Neuronal stem cell (in vitro differentiated cells): ENCODE results near the gene MAN2B1.
"Not testable (repeated sequence)": the region's sequence is repeated elsewhere in the genome, so short reads cannot be mapped to it uniquely, and the experiment has no call there.

Experiments used
- DNase-seq: peaks from one replicate; pipeline ENCODE4 v3.0.0-alpha.2; 2013; ENCODE audit warnings: low spot score
- H2AFZ ChIP-seq: one replicate; pipeline ENCODE4 v1.6.1; 2013; ENCODE audit warnings: mild to moderate bottlenecking, low read length, inconsistent platforms
- H2AK5ac ChIP-seq: 2 replicates; pipeline ENCODE4 v1.6.1; 2013; ENCODE audit warnings: low read depth, mild to moderate bottlenecking, inconsistent platforms, low read length, moderate library complexity, mixed read lengths
- H2BK120ac ChIP-seq: 2 replicates; pipeline ENCODE4 v1.6.1; 2013; ENCODE audit warnings: low read depth, mild to moderate bottlenecking, inconsistent platforms, low read length, moderate library complexity, mixed read lengths
- H2BK12ac ChIP-seq: one replicate; pipeline ENCODE4 v1.6.1; 2013; ENCODE audit warnings: low read length, inconsistent platforms
- H2BK15ac ChIP-seq: 2 replicates; pipeline ENCODE4 v1.6.1; 2013; ENCODE audit warnings: mild to moderate bottlenecking, low read length, inconsistent platforms, mixed read lengths
- H2BK5ac ChIP-seq: one replicate; pipeline ENCODE4 v1.6.1; 2013; ENCODE audit warnings: inconsistent platforms, mild to moderate bottlenecking, low read length, moderate library complexity
- H3K14ac ChIP-seq: one replicate; pipeline ENCODE4 v1.6.1; 2013; ENCODE audit warnings: low read length, inconsistent platforms
- H3K18ac ChIP-seq: 2 replicates; pipeline ENCODE4 v1.6.1; 2013; ENCODE audit warnings: low read length, inconsistent platforms
- H3K23ac ChIP-seq: 2 replicates; pipeline ENCODE4 v1.6.1; 2013; ENCODE audit warnings: low read depth, mild to moderate bottlenecking, mixed read lengths, low read length, inconsistent platforms; ENCODE audit not compliant: poor library complexity
- H3K27ac ChIP-seq: replicated peaks from 3 replicates; pipeline ENCODE4 v1.5.1; 2013; ENCODE audit warnings: low read length, inconsistent platforms
- H3K27me3 ChIP-seq, 3 experiments: 2 replicates each; pipeline ENCODE4 v1.6.1; 2013; ENCODE audit warnings: low read length in 3 of 3, mild to moderate bottlenecking in 2 of 3, inconsistent platforms in 1 of 3, low read depth in 1 of 3, mixed read lengths in 1 of 3, moderate library complexity in 1 of 3; ENCODE audit not compliant: control insufficient read depth in 3 of 3, insufficient read depth in 3 of 3
- H3K36me3 ChIP-seq, 2 donors: replicated peaks in 1 of 2; 2 replicates each; pipeline ENCODE4 v1.6.1; 2013; ENCODE audit warnings: low read length in 2 of 2; ENCODE audit not compliant: control insufficient read depth in 2 of 2, insufficient read depth in 2 of 2
- H3K4ac ChIP-seq: 2 replicates; pipeline ENCODE4 v1.6.1; 2013; ENCODE audit warnings: inconsistent platforms, mild to moderate bottlenecking, low read length, moderate library complexity
- H3K4me1 ChIP-seq, 2 donors: 1 replicate in 1 of 2; 2 replicates in 1 of 2; pipeline ENCODE4 v1.6.1; 2013; ENCODE audit warnings: low read length in 2 of 2, low read depth in 1 of 2; ENCODE audit not compliant: control insufficient read depth in 2 of 2, insufficient read depth in 1 of 2
- H3K4me2 ChIP-seq: one replicate; pipeline ENCODE4 v1.6.1; 2013; ENCODE audit warnings: mild to moderate bottlenecking, low read length, inconsistent platforms; ENCODE audit not compliant: insufficient read depth, poor library complexity, severe bottlenecking
- H3K4me3 ChIP-seq, 2 donors: 2 replicates each; pipeline ENCODE4 v1.5.1; 2013; ENCODE audit warnings: low read length in 2 of 2, mild to moderate bottlenecking in 2 of 2, inconsistent platforms in 1 of 2, moderate library complexity in 1 of 2
- H3K79me1 ChIP-seq: one replicate; pipeline ENCODE4 v1.6.1; 2013; ENCODE audit warnings: low read depth, mild to moderate bottlenecking, inconsistent platforms, low read length, moderate library complexity
- H3K9ac ChIP-seq: one replicate; pipeline ENCODE4 v1.6.1; 2013; ENCODE audit warnings: mild to moderate bottlenecking, low read depth, low read length, inconsistent platforms; ENCODE audit not compliant: poor library complexity
- H3K9me3 ChIP-seq, 2 donors: replicated peaks in 1 of 2; 2 replicates each; pipeline versions ENCODE3 to v1.6.1; 2013; ENCODE audit warnings: low read length in 2 of 2, mild to moderate bottlenecking in 2 of 2, inconsistent platforms in 1 of 2, low read depth in 1 of 2, mixed read lengths in 1 of 2, moderate library complexity in 1 of 2; ENCODE audit not compliant: control insufficient read depth in 2 of 2, insufficient read depth in 1 of 2
- H4K8ac ChIP-seq: one replicate; pipeline ENCODE4 v1.6.1; 2013; ENCODE audit warnings: low read depth, mild to moderate bottlenecking, inconsistent platforms, low read length, moderate library complexity
- H4K91ac ChIP-seq: one replicate; pipeline ENCODE4 v1.6.1; 2013; ENCODE audit warnings: low read length, low read depth, mild to moderate bottlenecking, inconsistent platforms; ENCODE audit not compliant: poor library complexity
- WGBS, 2 donors: extraction: QIAGEN DNeasy Blood & Tissue Kit; methylation state at CpG; one replicate each; pipeline ENCODE4 v1.1.7; 2013; ENCODE audit warnings: missing lambda C conversion rate in 2 of 2, mixed read lengths in 1 of 2; ENCODE audit not compliant: insufficient read length in 2 of 2, insufficient replicate concordance in 1 of 2; ENCODE audit errors: extremely low coverage in 2 of 2; 5-methylcytosine and 5-hydroxymethylcytosine counted together

MAN2B1 gene

DNA sequence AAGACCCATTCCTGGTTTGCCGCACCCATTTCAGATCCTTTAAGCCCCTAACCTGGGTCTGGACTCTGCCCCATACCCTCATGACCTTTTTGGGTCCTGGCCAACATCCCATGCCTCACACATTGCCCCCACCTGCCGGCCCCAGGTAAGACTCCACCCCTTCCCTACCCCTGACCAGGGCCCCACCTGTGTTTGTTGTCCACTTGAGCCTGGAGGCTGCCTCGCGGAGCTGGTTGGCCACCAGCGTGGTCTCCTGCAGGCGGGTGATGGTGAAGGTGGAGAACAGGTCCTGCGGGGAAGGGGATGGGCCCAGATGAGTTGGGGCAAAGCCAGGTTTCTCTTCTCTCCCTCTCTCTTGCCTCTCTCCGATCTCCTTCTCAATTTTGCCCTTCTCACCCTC lies 19.5 kb downstream of the MAN2B1 start:
- Histone ChIP-seq H3K23ac (peak overlapping the region; percentile 6), H3K14ac (no peak overlapping the region), H2BK120ac (no peak overlapping the region), H3K4me3 (no peak overlapping the region), H4K91ac (no peak overlapping the region), H2AFZ (no peak overlapping the region), H3K18ac (no peak overlapping the region), H3K27ac (no peak overlapping the region), H3K36me3 (peaks cover 3 to 5% of the 10 kb centered on the region in 2 donors), H3K4me2 (no peak overlapping the region), H3K27me3 (no peaks in the 10 kb centered on the region), H4K8ac (no peak overlapping the region), H3K9me3 (peaks cover 0 to 2% of the 10 kb centered on the region in 2 donors), H3K4me1 (no peaks in the 10 kb centered on the region), H3K9ac (peak overlapping the region; percentile 12), H2AK5ac (no peak overlapping the region), H3K79me1 (no peaks in the 10 kb centered on the region), H2BK15ac (no peak overlapping the region), H3K4ac (no peak overlapping the region), H2BK12ac (no peak overlapping the region), H2BK5ac (no peak overlapping the region)
- DNase-seq: no peak
- WGBS, 2 donors: no CpG with 5 or more reads among the region's 8 CpGs

DNA sequence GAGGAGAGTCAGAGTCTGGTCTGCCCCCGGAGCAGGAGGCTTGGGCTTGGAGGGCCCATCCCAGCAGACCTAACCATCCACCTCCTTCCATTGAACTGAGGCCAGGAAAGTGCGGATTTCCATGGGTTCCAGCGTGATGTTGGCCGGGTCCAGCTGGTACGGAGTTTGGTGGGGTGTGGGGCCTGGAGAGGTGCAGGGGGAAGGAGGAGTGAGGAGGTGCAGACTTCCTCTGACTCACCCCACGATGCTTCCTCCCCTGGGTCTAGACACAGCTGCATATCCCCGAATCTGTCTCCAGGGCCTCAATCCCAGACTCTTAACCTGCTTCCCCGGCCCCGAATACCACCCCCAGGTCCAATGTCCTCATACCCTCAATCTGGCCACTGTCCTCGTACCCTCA lies 20.0 kb downstream of the MAN2B1 start:
- H2AFZ ChIP-seq: no peak overlapping the region
- no peak overlapping the region for H2BK5ac ChIP-seq
- H3K36me3 ChIP-seq: peaks cover 2 to 3% of the 10 kb centered on the region in 2 donors
- H3K4me1 ChIP-seq: no peaks in the 10 kb centered on the region
- H3K79me1 ChIP-seq: no peaks in the 10 kb centered on the region
- no peak overlapping the region for H3K9ac ChIP-seq
- no peaks in the 10 kb centered on the region for H3K27me3 ChIP-seq
- DNase-seq: no peak
- H3K18ac ChIP-seq: no peak overlapping the region
- peaks cover 0 to 2% of the 10 kb centered on the region in 2 donors for H3K9me3 ChIP-seq
- H3K27ac ChIP-seq: no peak overlapping the region
- H3K4me3 ChIP-seq: no peak overlapping the region
- no CpG with 5 or more reads among the region's 10 CpGs for WGBS, 2 donors
- no peak overlapping the region for H3K14ac ChIP-seq
- H3K4me2 ChIP-seq: no peak overlapping the region
- H2AK5ac ChIP-seq: no peak overlapping the region
- no peak overlapping the region for H4K8ac ChIP-seq
- no peak overlapping the region for H2BK120ac ChIP-seq
- H3K4ac ChIP-seq: no peak overlapping the region
- H4K91ac ChIP-seq: no peak overlapping the region
- no peak overlapping the region for H2BK15ac ChIP-seq
- H3K23ac ChIP-seq: no peak overlapping the region
- H2BK12ac ChIP-seq: no peak overlapping the region

DNA sequence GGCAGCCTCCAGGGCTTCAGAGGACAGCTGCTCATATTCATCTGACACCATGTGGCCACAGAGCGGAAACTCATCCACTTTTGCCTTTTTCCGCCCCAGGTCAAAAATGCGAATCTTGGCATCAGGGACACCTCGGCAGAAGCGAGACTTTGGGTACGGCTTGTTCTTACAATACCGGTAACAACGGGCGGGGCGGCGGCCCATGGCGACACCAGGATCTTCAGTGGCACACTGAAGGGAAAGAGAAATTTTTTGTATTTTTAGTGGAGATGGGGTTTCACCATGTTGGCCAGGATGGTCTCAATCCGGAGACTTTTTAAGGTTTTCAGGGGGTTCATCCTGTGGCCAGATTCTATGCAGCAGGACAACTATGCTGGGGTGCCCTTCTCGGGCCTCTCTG lies 22.8 kb downstream of the MAN2B1 start:
- not testable (repeated sequence) for H3K79me1 ChIP-seq, H3K9ac ChIP-seq, H4K8ac ChIP-seq

DNA sequence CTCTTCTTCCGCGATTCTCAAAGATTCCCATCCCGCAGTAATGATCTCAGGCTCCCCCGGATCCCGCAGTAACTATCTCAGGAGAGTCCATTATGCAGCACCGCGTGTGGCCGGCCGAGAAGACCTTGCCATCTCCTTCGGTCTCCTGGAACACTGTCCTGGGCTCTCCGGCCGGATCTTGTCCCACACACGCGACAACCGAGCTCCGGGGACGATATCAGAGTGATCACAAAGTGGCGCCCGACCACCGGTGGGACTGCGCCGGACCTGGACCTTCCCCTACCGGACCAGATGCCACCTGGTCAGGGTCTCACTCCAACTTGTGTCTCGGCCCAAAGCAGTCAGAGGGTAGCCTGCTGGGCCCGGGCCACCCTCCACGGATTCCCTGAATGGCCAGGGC lies 24.0 kb downstream of the MAN2B1 start:
- no peak overlapping the region for H3K4me3 ChIP-seq
- H3K79me1 ChIP-seq: no peaks in the 10 kb centered on the region
- H3K9ac ChIP-seq: no peak overlapping the region
- H2AK5ac ChIP-seq: peak overlapping the region; percentile 21
- no peak overlapping the region for H3K14ac ChIP-seq
- WGBS, 2 donors: no CpG with 5 or more reads among the region's 26 CpGs
- peaks cover 7 to 11% of the 10 kb centered on the region in 2 donors for H3K9me3 ChIP-seq
- peaks cover 0 to 3% of the 10 kb centered on the region in 2 donors for H3K36me3 ChIP-seq
- no peak overlapping the region for H4K8ac ChIP-seq
- no peak overlapping the region for H3K18ac ChIP-seq
- no peak overlapping the region for H3K23ac ChIP-seq
- DNase-seq: no peak
- H3K4me2 ChIP-seq: no peak overlapping the region
- H3K4me1 ChIP-seq: peaks cover 0 to 3% of the 10 kb centered on the region in 2 donors
- H4K91ac ChIP-seq: no peak overlapping the region
- H2BK15ac ChIP-seq: no peak overlapping the region
- H3K4ac ChIP-seq: no peak overlapping the region
- no peak overlapping the region for H2BK120ac ChIP-seq
- peak overlapping the region; percentile 58 for H2BK12ac ChIP-seq
- no peak overlapping the region for H2AFZ ChIP-seq
- no peak overlapping the region for H2BK5ac ChIP-seq
- no peaks in the 10 kb centered on the region for H3K27me3 ChIP-seq
- H3K27ac ChIP-seq: no peak overlapping the region

More for the DNA sequence above, 22.8 kb downstream of the MAN2B1 start:
- DNase-seq, H3K27me3 ChIP-seq, H3K27ac ChIP-seq, H2BK12ac ChIP-seq, H3K18ac ChIP-seq, H3K4me2 ChIP-seq, H3K4me3 ChIP-seq, H3K36me3 ChIP-seq, H3K4ac ChIP-seq, H2AK5ac ChIP-seq, H2BK120ac ChIP-seq, H4K91ac ChIP-seq, H2BK5ac ChIP-seq, H3K14ac ChIP-seq, H3K23ac ChIP-seq, H3K4me1 ChIP-seq, H2BK15ac ChIP-seq, H2AFZ ChIP-seq: not testable (repeated sequence)
- WGBS, 2 donors: no CpG with 5 or more reads among the region's 14 CpGs
- H3K9me3 ChIP-seq: peaks cover 3 to 11% of the 10 kb centered on the region in 2 donors
